GM12878 (cell line): ENCODE data around the gene MAML3. TPM values are rescaled to one million over a fixed set of nuclear protein-coding genes. Genes with fewer than 3 reads are reported as not detected.

Experiments
- ATAC-seq: fragments of 200-7000 bp; cut with Tn5 transposase; 3 replicates; pipeline ENCODE4 v1.9.1; 2020; ENCODE audit warnings: mild to moderate bottlenecking, moderate library complexity
- BruUV-seq: library from RNA; stranded (reverse); fragments of 400-500 nt; replicated peaks from 2 replicates; lab custom pipeline; 2021; lab: Mats Ljungman, UMichigan
- CTCF ChIA-PET: fragments of 300-600 bp; sonication (Branson Sonifier 250); formaldehyde crosslinking; extraction: SDS; loops from one replicate; lab custom pipeline; 2021; ENCODE audit warnings: inconsistent platforms; lab: Yijun Ruan, JAX
- POLR2A ChIA-PET: fragments of 350-600 bp; formaldehyde crosslinking; extraction: SDS; loops from one replicate; lab custom pipeline; 2021; ENCODE audit warnings: inconsistent platforms; lab: Charles Lee
- RAD21 ChIA-PET: fragments of 300-600 bp; sonication (Branson Sonifier 250); formaldehyde crosslinking; loops from one replicate; lab custom pipeline; 2023; ENCODE audit warnings: antibody characterized with exemption; ENCODE audit not compliant: unreplicated experiment; lab: Charles Lee
- SMC1A ChIA-PET: fragments of 300-600 bp; sonication (Branson Sonifier 250); formaldehyde crosslinking; loops from one replicate; lab custom pipeline; 2023; ENCODE audit not compliant: unreplicated experiment, uncharacterized antibody; lab: Charles Lee
- DNase-seq: peaks from one replicate; pipeline ENCODE4 v3.0.0-alpha.2; 2011; ENCODE audit warnings: low read depth, low spot score
- FAIRE-seq: peaks from 3 replicates; lab custom pipeline; 2011; peaks lifted over from hg19 to GRCh38; lab: Jason Lieb, UNC
- H2AFZ ChIP-seq: 2 replicates; pipeline ENCODE4 v1.6.0; 2011; ENCODE audit warnings: low read depth, low read length, control low read depth; ENCODE audit not compliant: control insufficient read depth
- H3K27ac ChIP-seq: 2 replicates; pipeline ENCODE4 v1.5.1; 2011; ENCODE audit warnings: control low read depth; ENCODE audit not compliant: control insufficient read depth, insufficient read depth
- H3K27me3 ChIP-seq, 2 experiments: replicated peaks in 1 of 2; 2 replicates each; pipeline versions ENCODE4 v1.6.0 to v1.6.1; 2011; ENCODE audit warnings: low read length in 1 of 2; ENCODE audit not compliant: control insufficient read depth in 2 of 2, insufficient read depth in 2 of 2
- H3K36me3 ChIP-seq, 2 experiments: 2 replicates each; pipeline ENCODE4 v1.5.1; 2011; ENCODE audit warnings: low read length in 1 of 2; ENCODE audit not compliant: control insufficient read depth in 2 of 2, insufficient read depth in 2 of 2
- H3K4me1 ChIP-seq: 2 replicates; pipeline ENCODE4 v1.6.1; 2011; ENCODE audit warnings: mild to moderate bottlenecking, low read length, moderate library complexity, mixed read lengths; ENCODE audit not compliant: control insufficient read depth, insufficient read depth
- H3K4me2 ChIP-seq: 2 replicates; pipeline ENCODE4 v1.6.0; 2011; ENCODE audit warnings: control low read depth; ENCODE audit not compliant: control insufficient read depth, insufficient read depth
- H3K4me3 ChIP-seq: fragments of 200-600 bp; sonication (generic); 2 replicates; pipeline ENCODE4 v1.5.1; 2016
- H3K79me2 ChIP-seq: 2 replicates; pipeline ENCODE4 v1.6.0; 2011; ENCODE audit warnings: low read length; ENCODE audit not compliant: control insufficient read depth, insufficient read depth
- H3K9ac ChIP-seq: 2 replicates; pipeline ENCODE4 v1.8.0; 2011; ENCODE audit warnings: low read length, control low read depth, mixed read lengths; ENCODE audit not compliant: control insufficient read depth, insufficient read depth
- H3K9me3 ChIP-seq: replicated peaks from 3 replicates; pipeline ENCODE4 v1.5.1; 2011; ENCODE audit warnings: mild to moderate bottlenecking, low read length; ENCODE audit not compliant: control insufficient read depth, insufficient read depth
- H4K20me1 ChIP-seq: 2 replicates; pipeline ENCODE4 v1.6.0; 2011; ENCODE audit not compliant: control insufficient read depth, insufficient read depth
- CBX5 ChIP-seq: sonication (generic); IDR thresholded peaks from 2 replicates; pipeline ENCODE4 v1.6.1; 2016; ENCODE audit warnings: low read depth, moderate library complexity, mild to moderate bottlenecking, inconsistent platforms
- CHD2 ChIP-seq: IDR thresholded peaks from 2 replicates; pipeline ENCODE4 v1.6.1; 2011; ENCODE audit warnings: low read depth, low read length, improper control_type of control experiment, borderline replicate concordance
- ELK1 ChIP-seq: IDR thresholded peaks from 2 replicates; pipeline ENCODE4 v1.6.1; 2012; ENCODE audit warnings: low read depth, low read length, improper control_type of control experiment
- NKRF ChIP-seq: fragments of 450-650 bp; conservative IDR thresholded peaks from 2 replicates; pipeline ENCODE4 v1.6.1; 2017; ENCODE audit warnings: mild to moderate bottlenecking, moderate library complexity
- NR2C2 ChIP-seq: IDR thresholded peaks from 2 replicates; pipeline ENCODE4 v1.6.1; 2011; ENCODE audit warnings: borderline replicate concordance, low read depth; ENCODE audit not compliant: control insufficient read depth, insufficient read length
- POLR2A ChIP-seq: IDR thresholded peaks from 2 replicates; pipeline ENCODE4 v1.6.1; 2011; ENCODE audit warnings: low read depth, mild to moderate bottlenecking, low read length
- SREBF1 ChIP-seq: IDR thresholded peaks from 2 replicates; pipeline ENCODE4 v1.6.1; 2012; ENCODE audit warnings: mild to moderate bottlenecking, low read length
- SRF ChIP-seq, 2 experiments: IDR thresholded peaks; 2 replicates each; pipeline ENCODE4 v1.6.1; 2011; ENCODE audit warnings: low read depth in 2 of 2, low read length in 2 of 2, mild to moderate bottlenecking in 1 of 2, moderate library complexity in 1 of 2
- WGBS: methylation state at CpG from one replicate; pipeline ENCODE4 v1.1.6; 2016; ENCODE audit warnings: low lambda C conversion rate; ENCODE audit not compliant: insufficient replicate concordance, insufficient coverage; ENCODE audit errors: missing lambda C conversion rate; 5-methylcytosine and 5-hydroxymethylcytosine counted together
- in situ Hi-C: fragments of 300-500 bp; cut with MboI; formaldehyde crosslinking; loops from 9 replicates; pipeline ENCODE4 v1.14.3; 2018; ENCODE audit warnings: mixed read lengths
- intact Hi-C: fragments of 100-400 bp; cut with micrococcal nuclease; formaldehyde crosslinking; loops from one replicate; pipeline ENCODE4 v1.14.2; 2022; ENCODE audit not compliant: unreplicated experiment
- polyA plus RNA-seq, 11 experiments: library from polyadenylated mRNA; depleted of rRNA in 4 of 11; unstranded in 6 of 11; stranded (reverse) in 5 of 11; fragments of >200 nt; fragmentation: Nextera tagmentation in 4 of 11; fragmentation: Illumina TruSeq in 1 of 11; extraction: Ambion mirVana in 4 of 11; extraction: Trizol in 1 of 11; gene quantifications; 1 replicate in 1 of 11; 2 replicates in 10 of 11; pipeline versions ENCODE4 v1.2.1 to v1.2.3, GENCODE V29; 2011 to 2016; ENCODE audit warnings: inconsistent platforms in 2 of 11, missing spikeins in 2 of 11, low read depth in 1 of 11
- total RNA-seq, 4 experiments: library from RNA; depleted of rRNA in 3 of 4; stranded (reverse); fragments of >200 nt in 3 of 4; fragmentation: Illumina TruSeq in 1 of 4; extraction: Trizol in 1 of 4; gene quantifications; 2 replicates each; pipeline versions ENCODE4 v1.2.1 to v1.2.3, GENCODE V29; 2013 to 2021
- TF ChIP-seq, protein P1 (sequence below): fragments of 450-650 bp; IDR thresholded peaks from 2 replicates; pipeline ENCODE4 v1.6.1; 2016; ENCODE audit warnings: mild to moderate bottlenecking
- TF ChIP-seq, protein P2 (sequence below): fragments of 150-350 bp; IDR thresholded peaks from 2 replicates; pipeline ENCODE4 v1.6.1; 2014; ENCODE audit warnings: mild to moderate bottlenecking, low read depth, low read length

The MAML3 gene
- total and polyA plus RNA-seq, 10 of the 15 experiments (the other 5 are each of a cell fraction or from before 2014, with no cell fraction given), result under 0.01 to 0.53 (median 0.06) TPM; not detected in 2

DNA sequence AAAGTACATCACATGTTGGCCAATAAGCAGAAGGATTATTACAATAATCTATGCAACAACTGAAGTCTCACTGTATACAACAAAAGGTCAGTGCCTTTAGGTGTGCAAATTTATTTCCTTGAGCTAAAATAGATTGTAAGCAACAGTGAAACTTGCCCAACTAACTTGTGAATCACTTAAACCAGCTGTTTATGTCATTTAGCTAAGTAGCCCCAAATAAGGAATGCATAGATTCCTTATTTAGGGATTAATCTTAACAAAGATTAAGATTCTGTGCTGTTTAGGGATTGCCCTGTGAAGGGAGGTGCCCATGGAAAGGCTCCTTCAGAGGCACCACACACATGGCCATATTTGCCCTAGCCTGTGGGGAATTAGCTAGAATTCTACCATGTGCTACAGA lies 168.6 kb downstream of the MAML3 start (continued):
- no peak for TF ChIP-seq ELK1
- TF ChIP-seq SRF (IDR thresholded peaks at IDR 0.05; ENCODE audit: low read depth in 2 of 2, low read length in 2 of 2), result no peak
- no peak for TF ChIP-seq SREBF1
- no peak for TF ChIP-seq NR2C2
- TF ChIP-seq POLR2A, result no peak

- POLR2A ChIA-PET, result interaction anchor here (1.3 kb wide), 1 partner anchor 8 kb away, joined by 3 read pairs; no protein-coding TSS in a partner anchor
- H3K9me3 ChIP-seq, result no peaks in the 10 kb centered on the region
- FAIRE-seq (no peak), DNase-seq (no peak), ATAC-seq (no peak)
- RAD21 ChIA-PET, result no interaction called here
- H3K27me3 ChIP-seq, result no peaks in the 10 kb centered on the region
- intact Hi-C loops, result no loop called here
- H3K4me1 ChIP-seq, result peaks cover 5% of the 10 kb centered on the region
- BruUV-seq, result no TSS peak
- 42% methylated on average over 1 of the region's 1 CpG for WGBS
- CTCF ChIA-PET, result interaction anchor here (1.0 kb wide), 1 partner anchor 661 kb away, joined by 3 read pairs; no protein-coding TSS in a partner anchor
- no peaks in the 10 kb centered on the region for H3K79me2 ChIP-seq
- no peaks in the 10 kb centered on the region for H4K20me1 ChIP-seq
- no peak overlapping the region for H3K27ac ChIP-seq
- no peaks in the 10 kb centered on the region for H3K36me3 ChIP-seq
- no peak overlapping the region for H3K4me2 ChIP-seq
- no peak for TF ChIP-seq CBX5
- TF ChIP-seq CHD2, result no peak
- TF ChIP-seq, protein P1, sequence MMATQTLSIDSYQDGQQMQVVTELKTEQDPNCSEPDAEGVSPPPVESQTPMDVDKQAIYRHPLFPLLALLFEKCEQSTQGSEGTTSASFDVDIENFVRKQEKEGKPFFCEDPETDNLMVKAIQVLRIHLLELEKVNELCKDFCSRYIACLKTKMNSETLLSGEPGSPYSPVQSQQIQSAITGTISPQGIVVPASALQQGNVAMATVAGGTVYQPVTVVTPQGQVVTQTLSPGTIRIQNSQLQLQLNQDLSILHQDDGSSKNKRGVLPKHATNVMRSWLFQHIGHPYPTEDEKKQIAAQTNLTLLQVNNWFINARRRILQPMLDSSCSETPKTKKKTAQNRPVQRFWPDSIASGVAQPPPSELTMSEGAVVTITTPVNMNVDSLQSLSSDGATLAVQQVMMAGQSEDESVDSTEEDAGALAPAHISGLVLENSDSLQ, result no peak
- TF ChIP-seq, protein P2, sequence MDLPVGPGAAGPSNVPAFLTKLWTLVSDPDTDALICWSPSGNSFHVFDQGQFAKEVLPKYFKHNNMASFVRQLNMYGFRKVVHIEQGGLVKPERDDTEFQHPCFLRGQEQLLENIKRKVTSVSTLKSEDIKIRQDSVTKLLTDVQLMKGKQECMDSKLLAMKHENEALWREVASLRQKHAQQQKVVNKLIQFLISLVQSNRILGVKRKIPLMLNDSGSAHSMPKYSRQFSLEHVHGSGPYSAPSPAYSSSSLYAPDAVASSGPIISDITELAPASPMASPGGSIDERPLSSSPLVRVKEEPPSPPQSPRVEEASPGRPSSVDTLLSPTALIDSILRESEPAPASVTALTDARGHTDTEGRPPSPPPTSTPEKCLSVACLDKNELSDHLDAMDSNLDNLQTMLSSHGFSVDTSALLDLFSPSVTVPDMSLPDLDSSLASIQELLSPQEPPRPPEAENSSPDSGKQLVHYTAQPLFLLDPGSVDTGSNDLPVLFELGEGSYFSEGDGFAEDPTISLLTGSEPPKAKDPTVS, result no peak
- TF ChIP-seq NKRF, result no peak
- in situ Hi-C loops, result no loop called here
- no peak overlapping the region for H3K9ac ChIP-seq
- H3K4me3 ChIP-seq, result no peak overlapping the region
- SMC1A ChIA-PET, result interaction anchor here (1.3 kb wide), 1 partner anchor 11 kb away, joined by 3 read pairs; no protein-coding TSS in a partner anchor
- H2AFZ ChIP-seq, result no peak overlapping the region
Measured at GRCh38 chr4:139984471-139984870, 169.5 kb downstream of the MAML3 start.
